ENCODE results near the gene CLSTN3. TPM values are rescaled to one million over a fixed set of nuclear protein-coding genes. Genes with fewer than 3 reads are reported as not detected.

The CLSTN3 gene
- total and polyA plus RNA-seq, 2 experiments from 2014 or later = 5.0 to 46.9 TPM

GRCh38 chr12:7169951-7170350 lies 39.8 kb downstream of the CLSTN3 start:
- TF ChIP-seq ZNF331 (CRISPR knock-in tag; IDR thresholded peaks at IDR 0.05; ENCODE audit: low read depth) (no peak), ZNF462 (CRISPR knock-in tag; IDR thresholded peaks at IDR 0.05) (no peak), REST (IDR thresholded peaks at IDR 0.05; ENCODE audit: unreplicated experiment) (no peak)
- H3K27ac Mint-ChIP-seq = no peak overlapping the region
- peaks cover 2% of the 10 kb centered on the region for H3K27me3 Mint-ChIP-seq (ENCODE audit: insufficient read depth, low read depth, poor library complexity)
- peaks cover 93% of the 10 kb centered on the region for H3K9me3 Mint-ChIP-seq
- H3K4me2 ChIP-seq = no peak overlapping the region
- no peak overlapping the region for H3K27ac ChIP-seq (ENCODE audit: low read depth)
- DNase-seq (ENCODE audit: low spot score) (no peak), ATAC-seq (no peak)
- H3K4me3 ChIP-seq = no peak overlapping the region
- H3K36me3 Mint-ChIP-seq (ENCODE audit: low read depth) = peaks cover 44% of the 10 kb centered on the region
- H4K20me1 ChIP-seq (replicated peaks; ENCODE audit: insufficient read depth) = no peaks in the 10 kb centered on the region
- H3K9me2 ChIP-seq (ENCODE audit: insufficient read depth) = peaks cover 5% of the 10 kb centered on the region; the same call in 1 of the 2 replicates
- H3K27me3 ChIP-seq (ENCODE audit: insufficient read depth) = no peaks in the 10 kb centered on the region
- H3K4me3 Mint-ChIP-seq = no peak overlapping the region
- no peaks in the 10 kb centered on the region for H3K79me2 ChIP-seq (replicated peaks; ENCODE audit: insufficient read depth)
- no peaks in the 10 kb centered on the region; the same call in none of the 2 replicates for H3K36me3 ChIP-seq (ENCODE audit: insufficient read depth)
- H2AFZ ChIP-seq = no peak overlapping the region
- no peaks in the 10 kb centered on the region for H3F3A ChIP-seq (replicated peaks; ENCODE audit: low read depth)
- no peaks in the 10 kb centered on the region for H3K4me1 ChIP-seq (ENCODE audit: insufficient read depth)
- H3K4me1 Mint-ChIP-seq = no peaks in the 10 kb centered on the region
